ENCODE results near the gene PHF11. TPM values are rescaled to one million over a fixed set of nuclear protein-coding genes. Genes with fewer than 3 reads are reported as not detected.

The PHF11 gene
- polyA plus RNA-seq, 2 of the 4 experiments (the other 2 are of a cell fraction): 7.1 to 11.7 TPM

GRCh38 chr13:49543656-49544055 lies 47.9 kb downstream of the PHF11 start (continued):
- TF ChIP-seq, protein P1, sequence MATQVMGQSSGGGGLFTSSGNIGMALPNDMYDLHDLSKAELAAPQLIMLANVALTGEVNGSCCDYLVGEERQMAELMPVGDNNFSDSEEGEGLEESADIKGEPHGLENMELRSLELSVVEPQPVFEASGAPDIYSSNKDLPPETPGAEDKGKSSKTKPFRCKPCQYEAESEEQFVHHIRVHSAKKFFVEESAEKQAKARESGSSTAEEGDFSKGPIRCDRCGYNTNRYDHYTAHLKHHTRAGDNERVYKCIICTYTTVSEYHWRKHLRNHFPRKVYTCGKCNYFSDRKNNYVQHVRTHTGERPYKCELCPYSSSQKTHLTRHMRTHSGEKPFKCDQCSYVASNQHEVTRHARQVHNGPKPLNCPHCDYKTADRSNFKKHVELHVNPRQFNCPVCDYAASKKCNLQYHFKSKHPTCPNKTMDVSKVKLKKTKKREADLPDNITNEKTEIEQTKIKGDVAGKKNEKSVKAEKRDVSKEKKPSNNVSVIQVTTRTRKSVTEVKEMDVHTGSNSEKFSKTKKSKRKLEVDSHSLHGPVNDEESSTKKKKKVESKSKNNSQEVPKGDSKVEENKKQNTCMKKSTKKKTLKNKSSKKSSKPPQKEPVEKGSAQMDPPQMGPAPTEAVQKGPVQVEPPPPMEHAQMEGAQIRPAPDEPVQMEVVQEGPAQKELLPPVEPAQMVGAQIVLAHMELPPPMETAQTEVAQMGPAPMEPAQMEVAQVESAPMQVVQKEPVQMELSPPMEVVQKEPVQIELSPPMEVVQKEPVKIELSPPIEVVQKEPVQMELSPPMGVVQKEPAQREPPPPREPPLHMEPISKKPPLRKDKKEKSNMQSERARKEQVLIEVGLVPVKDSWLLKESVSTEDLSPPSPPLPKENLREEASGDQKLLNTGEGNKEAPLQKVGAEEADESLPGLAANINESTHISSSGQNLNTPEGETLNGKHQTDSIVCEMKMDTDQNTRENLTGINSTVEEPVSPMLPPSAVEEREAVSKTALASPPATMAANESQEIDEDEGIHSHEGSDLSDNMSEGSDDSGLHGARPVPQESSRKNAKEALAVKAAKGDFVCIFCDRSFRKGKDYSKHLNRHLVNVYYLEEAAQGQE (IDR thresholded peaks at IDR 0.05): no peak
- TF ChIP-seq HOXA7 (CRISPR knock-in tag; IDR thresholded peaks at IDR 0.05) (no peak), JUN (IDR thresholded peaks at IDR 0.05) (no peak)

- no peak for TF ChIP-seq HES2 (IDR thresholded peaks at IDR 0.05)
- no peak for TF ChIP-seq HDAC2 (IDR thresholded peaks at IDR 0.05)
- no peak for TF ChIP-seq NR3C1 (IDR thresholded peaks at IDR 0.05)
- TF ChIP-seq RFX5 (IDR thresholded peaks at IDR 0.05): no peak
- no peak for TF ChIP-seq HOXB13 (CRISPR knock-in tag; IDR thresholded peaks at IDR 0.05; ENCODE audit: low read depth)
- no peak for TF ChIP-seq ESRRA (IDR thresholded peaks at IDR 0.05; ENCODE audit: borderline replicate concordance, low read length)
- no peak for TF ChIP-seq RNF2 (IDR thresholded peaks at IDR 0.05; ENCODE audit: borderline replicate concordance, low read depth)
- ATAC-seq: no peak
Observed at GRCh38 chr13:49545661-49546060, 49.9 kb downstream of the PHF11 start.

GRCh38 chr13:49546561-49546960 lies 50.8 kb downstream of the PHF11 start:
- ChIA-PET POLR2A (interaction anchor here (0.6 kb wide), 1 partner anchor 16 kb away, joined by 3 read pairs; no protein-coding TSS in a partner anchor), CTCF (no interaction called here)
- FAIRE-seq: no peak
- no peak overlapping the region for H3K27ac ChIP-seq
- H3K9me3 ChIP-seq: no peaks in the 10 kb centered on the region
- no peak overlapping the region for H3K4me2 ChIP-seq
- H3K4me3 ChIP-seq: no peak overlapping the region
- no peaks in the 10 kb centered on the region for H3K4me1 ChIP-seq
- ATAC-seq: no peak
- 94% methylated on average over 9 of the region's 9 CpGs for WGBS (ENCODE audit: missing lambda C conversion rate)
- TF ChIP-seq SREBF2 (IDR thresholded peaks at IDR 0.05) (no peak), FOXS1 (CRISPR knock-in tag; IDR thresholded peaks at IDR 0.05) (no peak), RNF2 (IDR thresholded peaks at IDR 0.05; ENCODE audit: borderline replicate concordance, low read depth) (no peak), RAD21 (conservative IDR thresholded peaks at IDR 0.05 in 1 of 2, IDR thresholded peaks at IDR 0.05 in 1 of 2) (no peak), CHD4 (IDR thresholded peaks at IDR 0.05; ENCODE audit: borderline replicate concordance) (no peak), EHMT2 (IDR thresholded peaks at IDR 0.05; ENCODE audit: low read depth) (no peak), NFE2L2 (conservative IDR thresholded peaks at IDR 0.05; ENCODE audit: low read length) (no peak), HEYL (CRISPR knock-in tag; IDR thresholded peaks at IDR 0.05) (no peak), NPAS2 (CRISPR knock-in tag; IDR thresholded peaks at IDR 0.05; ENCODE audit: borderline replicate concordance) (no peak), FOSL2 (IDR thresholded peaks at IDR 0.05) (no peak), FOSL2 (CRISPR knock-in tag; IDR thresholded peaks at IDR 0.05) (no peak), NR3C1 (IDR thresholded peaks at IDR 0.05) (no peak), TFCP2L1 (CRISPR knock-in tag; IDR thresholded peaks at IDR 0.05) (no peak), KDM5A (IDR thresholded peaks at IDR 0.05) (no peak), BCL3 (IDR thresholded peaks at IDR 0.05) (no peak), CHD2 (IDR thresholded peaks at IDR 0.05; ENCODE audit: low read length, partially characterized antibody) (no peak), CBX8 (IDR thresholded peaks at IDR 0.05) (no peak)
- TF ChIP-seq, protein P2, sequence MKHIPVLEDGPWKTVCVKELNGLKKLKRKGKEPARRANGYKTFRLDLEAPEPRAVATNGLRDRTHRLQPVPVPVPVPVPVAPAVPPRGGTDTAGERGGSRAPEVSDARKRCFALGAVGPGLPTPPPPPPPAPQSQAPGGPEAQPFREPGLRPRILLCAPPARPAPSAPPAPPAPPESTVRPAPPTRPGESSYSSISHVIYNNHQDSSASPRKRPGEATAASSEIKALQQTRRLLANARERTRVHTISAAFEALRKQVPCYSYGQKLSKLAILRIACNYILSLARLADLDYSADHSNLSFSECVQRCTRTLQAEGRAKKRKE (CRISPR knock-in tag; IDR thresholded peaks at IDR 0.05; ENCODE audit: low read depth): no peak
- no peak for DNase-seq (ENCODE audit: low read depth in 1 of 2, low spot score in 1 of 2)

More at GRCh38 chr13:49545661-49546060, 49.9 kb downstream of the PHF11 start:
- no peak overlapping the region for H3K4me3 ChIP-seq
- CTCF ChIA-PET: no interaction called here
- FAIRE-seq (no peak), DNase-seq (ENCODE audit: low read depth in 1 of 2, low spot score in 1 of 2) (no peak)
- no peaks in the 10 kb centered on the region for H3K4me1 ChIP-seq
- POLR2A ChIA-PET: no interaction called here
- H3K9me3 ChIP-seq: no peaks in the 10 kb centered on the region
- WGBS (ENCODE audit: missing lambda C conversion rate): 74% methylated on average over 4 of the region's 4 CpGs
- no peak overlapping the region for H3K4me2 ChIP-seq
- no peak overlapping the region for H3K27ac ChIP-seq
